HEK293 (cell line): Measurements from ENCODE around the gene KCTD19.
A peak's percentile ranks its signal among the peaks of the same experiment; 100 is the strongest.

ENCODE experiments used
- CTCF ChIA-PET: fragments of 350-600 bp; formaldehyde crosslinking; extraction: SDS; loops from one replicate; lab custom pipeline; 2021; ENCODE audit warnings: antibody characterized with exemption; lab: Yijun Ruan, JAX
- POLR2A ChIA-PET: fragments of 300-600 bp; formaldehyde crosslinking; extraction: SDS; loops from one replicate; lab custom pipeline; 2020; ENCODE audit warnings: antibody characterized with exemption, inconsistent platforms; lab: Yijun Ruan, JAX
- H3K27ac ChIP-seq: fragments of 200-500 bp; sonication (Bioruptor generic); 2 replicates; pipeline ENCODE4 v1.5.1; 2014; ENCODE audit warnings: low read depth, low read length, control low read depth, inconsistent platforms; ENCODE audit errors: extremely low read depth
- H3K36me3 ChIP-seq, 2 experiments: fragments of 200-500 bp in 1 of 2; sonication (Bioruptor generic) in 1 of 2; 1 replicate in 1 of 2; 2 replicates in 1 of 2; pipeline ENCODE4 v1.5.1; 2014 to 2017; ENCODE audit warnings: inconsistent platforms in 2 of 2, low read length in 2 of 2; ENCODE audit not compliant: control insufficient read depth in 2 of 2, insufficient read depth in 1 of 2
- H3K4me1 ChIP-seq: fragments of 200-500 bp; sonication (Bioruptor generic); 2 replicates; pipeline ENCODE4 v1.5.1; 2014; ENCODE audit warnings: mild to moderate bottlenecking, low read length, inconsistent platforms; ENCODE audit not compliant: control insufficient read depth, insufficient read depth
- H3K4me3 ChIP-seq: 2 replicates; pipeline ENCODE4 v1.5.1; 2011; ENCODE audit warnings: low read depth, mild to moderate bottlenecking, control low read depth, low read length, moderate library complexity
- H3K9me3 ChIP-seq: fragments of 200-500 bp; sonication (Bioruptor generic); 2 replicates; pipeline ENCODE4 v1.5.1; 2014; ENCODE audit warnings: low read depth, low read length, inconsistent platforms; ENCODE audit not compliant: control insufficient read depth, insufficient read depth
- BCL11A ChIP-seq: fragments of 450-650 bp; formaldehyde crosslinking; IDR thresholded peaks from 2 replicates; pipeline ENCODE4 v1.5.1; 2016; ENCODE audit warnings: low read depth, missing biosample characterization, missing genetic modification characterization
- EGR2 ChIP-seq: fragments of 450-650 bp; formaldehyde crosslinking; IDR thresholded peaks from 2 replicates; pipeline ENCODE4 v1.5.1; 2016; ENCODE audit warnings: low read depth, missing biosample characterization, missing genetic modification characterization
- GLIS2 ChIP-seq: fragments of 450-650 bp; formaldehyde crosslinking; IDR thresholded peaks from 2 replicates; pipeline ENCODE4 v1.5.1; 2016; ENCODE audit warnings: missing biosample characterization, missing genetic modification characterization
- OSR2 ChIP-seq: fragments of 450-650 bp; formaldehyde crosslinking; IDR thresholded peaks from 2 replicates; pipeline ENCODE4 v1.5.1; 2016; ENCODE audit warnings: missing biosample characterization, missing genetic modification characterization
- PRDM10 ChIP-seq: fragments of 450-650 bp; formaldehyde crosslinking; IDR thresholded peaks from 2 replicates; pipeline ENCODE4 v1.5.1; 2016; ENCODE audit warnings: missing biosample characterization, missing genetic modification characterization
- ZFHX2 ChIP-seq: fragments of 450-650 bp; formaldehyde crosslinking; conservative IDR thresholded peaks from 2 replicates; pipeline ENCODE4 v1.5.1; 2016; ENCODE audit warnings: missing biosample characterization, missing genetic modification characterization
- ZNF23 ChIP-seq: fragments of 450-650 bp; formaldehyde crosslinking; IDR thresholded peaks from 2 replicates; pipeline ENCODE4 v1.5.1; 2016; ENCODE audit warnings: missing biosample characterization, missing genetic modification characterization, borderline replicate concordance
- ZNF335 ChIP-seq: fragments of 450-650 bp; formaldehyde crosslinking; conservative IDR thresholded peaks from 2 replicates; pipeline ENCODE4 v1.5.1; 2016; ENCODE audit warnings: missing biosample characterization, missing genetic modification characterization
- ZNF555 ChIP-seq: fragments of 450-650 bp; formaldehyde crosslinking; conservative IDR thresholded peaks from 2 replicates; pipeline ENCODE4 v1.5.1; 2017; ENCODE audit warnings: missing biosample characterization, mild to moderate bottlenecking, missing genetic modification characterization, inconsistent platforms

Gene KCTD19

GRCh38 chr16:67242138-67242730, 84.3 kb downstream of the KCTD19 start (continued):
- no peak for TF ChIP-seq PRDM10

- H3K36me3 ChIP-seq = peaks cover 1 to 41% of the 10 kb centered on the region in 2 experiments; a peak in 2 of 3 replicates
- peaks cover 4% of the 10 kb centered on the region; the same call in 1 of the 2 replicates for H3K4me1 ChIP-seq
- H3K27ac ChIP-seq = no peak overlapping the region
- peak; percentile 30; the same call in 1 of the 2 replicates for TF ChIP-seq ZNF335 (tag by site-specific recombination)
- peak; percentile 79 for TF ChIP-seq EGR2 (tag by site-specific recombination)
- TF ChIP-seq BCL11A = no peak
- TF ChIP-seq ZFHX2 = peak; percentile 77
- TF ChIP-seq ZNF555 = no peak
- peak; percentile 35; the same call in 1 of the 2 replicates for TF ChIP-seq GLIS2
- H3K9me3 ChIP-seq = no peaks in the 10 kb centered on the region
- POLR2A ChIA-PET = interaction anchor here (1.9 kb wide), 1 partner anchor 14 kb away, joined by 6 read pairs; the partner anchor contains the start of gene TMEM208
- CTCF ChIA-PET = interaction anchor here (1.4 kb wide), 1 partner anchor 17 kb away, joined by 3 read pairs; no protein-coding TSS in a partner anchor
- no peak overlapping the region for H3K4me3 ChIP-seq
These were observed 85.3 kb downstream of the KCTD19 start for GRCh38 chr16:67241008-67241900.

- Histone ChIP-seq H3K4me1 (peaks cover under 1% of the 10 kb centered on the region; the same call in 1 of the 2 replicates), H3K4me3 (no peak overlapping the region), H3K9me3 (no peaks in the 10 kb centered on the region), H3K36me3 (peaks cover 4 to 48% of the 10 kb centered on the region in 2 experiments; a peak in 2 of 3 replicates)
- ChIA-PET POLR2A (interaction anchor here (1.9 kb wide), 1 partner anchor 13 kb away, joined by 6 read pairs; the partner anchor contains the start of gene TMEM208), CTCF (no interaction called here)
- TF ChIP-seq ZNF23 (tag by site-specific recombination) (no peak), OSR2 (tag by site-specific recombination) (0 out of 2 replicates have a peak, but pooled peaks have one; percentile 19), PRDM10 (peak; percentile 14; the same call in 1 of the 2 replicates), ZNF335 (tag by site-specific recombination) (peak; percentile 68)
- TF ChIP-seq, all 188 proteins: peak for 3
- H3K27ac ChIP-seq = no peak overlapping the region
These were observed 86.0 kb downstream of the KCTD19 start for GRCh38 chr16:67240506-67240905.
